NCI-H526 (cell line): ENCODE measurements around the gene RBCK1.
"Not testable (repeated sequence)": the region's sequence is repeated elsewhere in the genome, so short reads cannot be mapped to it uniquely, and the experiment has no call there.

Source experiments
- DNase-seq, 2 experiments: peaks; one replicate each; lab custom pipeline; 2025; lab: John Stamatoyannopoulos, UW

Gene RBCK1

DNA sequence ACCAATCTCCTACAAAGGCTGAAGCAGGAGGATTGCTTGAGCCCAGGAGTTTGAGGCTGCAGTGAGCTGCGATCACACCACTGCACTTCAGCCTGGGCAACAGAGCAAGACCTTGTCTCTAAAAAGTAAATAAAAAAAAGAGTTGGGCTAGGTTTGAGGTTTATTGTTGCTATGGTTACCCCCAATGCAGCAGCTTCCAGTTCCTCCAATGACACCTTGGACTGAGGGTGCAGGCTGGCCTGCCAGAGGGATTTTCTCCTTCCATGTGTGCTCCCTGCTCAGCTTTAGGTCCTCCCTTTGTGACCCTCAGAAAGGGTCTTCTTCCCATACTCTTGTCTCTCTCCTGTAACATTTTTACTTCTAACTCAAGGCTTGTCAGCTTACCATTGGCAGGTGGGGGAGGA, 64.8 kb downstream of the RBCK1 start:
- no peak for DNase-seq

DNA sequence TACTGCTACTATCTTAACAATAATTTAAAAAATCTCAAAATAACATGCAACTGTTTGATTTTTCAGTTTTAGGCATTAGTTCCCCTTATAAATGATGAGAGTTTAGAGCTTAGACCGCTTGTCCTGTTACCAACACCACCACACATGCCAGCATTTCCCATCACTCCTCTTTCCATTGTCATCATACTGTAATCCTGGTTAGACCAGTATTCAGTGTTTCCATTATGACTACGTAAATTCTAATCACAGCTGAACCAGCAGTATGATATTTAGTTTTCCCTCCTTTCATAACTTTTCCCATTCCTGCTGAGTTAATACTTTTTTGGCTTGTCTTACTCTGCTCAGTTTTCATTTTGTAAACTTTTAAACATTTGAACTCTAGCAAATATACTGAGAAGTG, 66.5 kb downstream of the RBCK1 start:
- DNase-seq, result no peak

DNA sequence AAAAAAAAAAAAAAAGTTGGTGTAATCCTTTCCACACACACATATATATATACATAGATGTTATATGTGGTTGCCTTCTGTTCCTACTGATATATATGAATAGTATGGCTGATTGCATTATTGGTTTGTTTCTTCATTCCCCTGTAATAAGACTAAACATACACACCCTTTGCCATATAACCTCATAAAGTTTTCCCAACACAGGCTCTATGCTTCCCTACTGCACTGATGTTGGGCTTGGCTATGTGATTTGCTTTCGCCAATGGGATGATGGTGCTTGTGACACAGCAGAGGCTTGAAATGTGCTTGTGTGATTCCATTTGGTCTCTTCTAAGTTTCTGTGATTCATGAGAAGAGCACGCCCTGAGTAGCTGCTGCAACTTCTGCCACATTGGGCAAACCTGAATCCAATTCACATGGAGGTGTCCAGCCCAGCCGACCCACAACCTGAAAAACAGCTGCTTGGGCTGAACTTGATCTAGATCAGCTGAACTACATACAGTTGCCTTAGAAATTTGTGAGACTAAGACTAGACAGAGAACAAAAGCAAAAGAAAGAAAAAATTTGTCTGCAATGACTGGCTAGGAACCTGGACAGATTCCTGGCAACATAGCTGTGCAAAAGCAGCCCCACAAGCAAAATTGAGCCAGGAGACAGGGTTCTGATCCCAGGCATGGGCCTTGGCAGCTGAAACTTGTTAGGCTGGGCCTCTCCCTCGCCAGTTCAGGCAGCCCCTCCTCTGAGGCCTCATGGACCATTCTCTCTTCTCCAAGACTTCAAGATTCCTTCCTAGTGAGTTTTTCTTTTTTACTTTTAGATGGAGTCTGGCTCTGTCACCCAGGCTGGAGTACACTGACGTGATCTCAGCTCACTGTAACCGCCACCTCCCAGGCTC, 67.6 kb downstream of the RBCK1 start:
- no peak for DNase-seq

DNA sequence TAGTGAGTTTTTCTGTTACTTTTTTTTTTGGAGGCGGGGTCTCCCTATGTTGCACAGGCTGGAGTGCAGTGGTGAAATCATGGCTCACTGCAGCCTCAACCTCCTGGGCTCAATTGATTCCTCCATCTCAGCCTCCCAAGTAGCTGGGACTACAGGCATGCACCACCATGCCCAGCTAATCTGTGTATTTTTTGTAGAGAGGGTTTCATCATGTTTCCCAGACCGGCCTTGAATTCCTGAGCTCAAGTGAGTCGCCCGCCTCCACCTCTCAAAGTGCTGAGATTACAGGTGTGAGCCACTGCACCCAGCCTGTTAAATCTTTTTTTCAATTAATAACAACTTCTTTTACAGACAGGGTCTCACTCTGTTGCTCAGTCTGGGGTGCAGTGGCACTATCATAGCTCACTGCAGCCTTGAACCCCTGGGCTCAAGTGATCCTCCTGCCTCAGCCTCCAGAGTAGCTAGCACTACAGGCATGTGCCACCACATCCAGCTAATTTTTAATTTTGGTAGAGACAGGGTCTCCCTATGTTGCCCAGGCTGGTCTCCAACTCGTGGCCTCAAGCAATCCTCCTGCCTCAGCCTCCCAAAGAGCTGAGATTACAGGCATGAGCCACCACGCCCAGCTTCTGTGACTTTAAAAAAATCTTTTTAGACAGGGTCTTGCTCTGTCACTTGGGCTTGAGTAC, 68.6 kb downstream of the RBCK1 start:
- DNase-seq, result not testable (repeated sequence)

DNA sequence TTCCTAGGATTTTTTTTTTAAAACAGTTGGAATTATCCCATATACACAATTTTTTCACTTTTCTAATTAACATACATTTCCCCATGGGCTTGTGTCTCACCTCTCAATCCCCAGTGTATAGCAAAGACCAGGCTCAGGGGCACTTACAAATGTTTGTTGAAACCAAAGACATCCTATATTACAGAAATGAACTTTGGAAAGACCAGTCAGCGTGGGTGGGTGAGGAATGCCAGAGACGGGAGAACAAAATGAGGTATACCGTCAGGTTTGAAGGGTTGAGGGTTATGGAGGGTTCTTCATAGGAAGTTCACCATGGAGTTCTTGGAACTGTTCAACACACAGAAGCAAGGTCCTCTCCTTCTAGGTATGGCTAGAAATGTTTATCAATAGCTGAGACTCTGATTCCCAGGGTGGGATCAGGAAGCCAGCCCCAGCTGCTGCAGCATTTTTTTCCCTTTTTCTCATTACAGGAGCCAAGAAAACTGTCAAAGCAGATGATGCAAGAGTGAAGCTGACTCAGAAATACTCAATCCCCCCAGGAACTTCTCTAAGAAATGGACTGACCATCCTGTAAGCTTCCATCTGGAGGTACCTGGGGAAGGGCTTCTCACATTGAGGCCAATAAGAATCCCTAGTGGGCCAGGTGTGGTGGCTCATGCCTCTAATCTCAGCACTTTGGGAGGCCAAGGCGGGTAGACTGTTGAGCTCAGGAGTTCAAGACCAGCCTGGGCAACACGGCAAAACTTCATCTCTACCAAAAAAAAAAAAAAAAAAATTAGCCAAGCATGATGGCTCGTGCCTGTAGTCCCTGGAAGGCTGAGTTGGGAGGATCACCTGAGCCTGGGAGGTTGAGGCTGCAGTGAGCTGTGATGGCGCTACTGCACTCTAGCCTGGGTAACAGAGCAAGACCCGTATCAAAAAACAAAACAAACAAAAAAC, 70.2 kb downstream of the RBCK1 start:
- no peak for DNase-seq

DNA sequence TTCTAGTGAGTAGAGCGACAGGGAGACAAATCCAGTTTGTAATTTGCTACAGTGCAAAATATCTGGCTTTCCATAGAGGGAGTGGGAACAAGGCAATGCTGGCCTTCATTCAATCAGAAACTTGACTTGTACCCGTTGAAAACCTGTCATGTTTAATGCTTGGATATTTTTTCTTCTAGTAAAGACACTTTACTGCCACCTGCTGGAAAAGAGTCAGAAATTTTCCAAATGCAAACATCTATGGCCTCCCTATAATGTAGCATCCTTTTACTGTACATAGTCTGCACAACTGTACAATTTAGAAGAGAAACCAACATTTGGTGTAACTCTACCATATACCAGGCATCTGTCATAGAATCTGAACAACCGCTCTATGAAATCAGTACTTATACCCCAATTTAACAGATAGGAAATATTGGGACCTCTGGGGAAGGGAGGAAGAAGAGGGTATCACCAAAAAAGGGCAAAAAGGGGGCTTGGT, 70.9 kb downstream of the RBCK1 start:
- peak; percentile 65 to 85 for DNase-seq

DNA sequence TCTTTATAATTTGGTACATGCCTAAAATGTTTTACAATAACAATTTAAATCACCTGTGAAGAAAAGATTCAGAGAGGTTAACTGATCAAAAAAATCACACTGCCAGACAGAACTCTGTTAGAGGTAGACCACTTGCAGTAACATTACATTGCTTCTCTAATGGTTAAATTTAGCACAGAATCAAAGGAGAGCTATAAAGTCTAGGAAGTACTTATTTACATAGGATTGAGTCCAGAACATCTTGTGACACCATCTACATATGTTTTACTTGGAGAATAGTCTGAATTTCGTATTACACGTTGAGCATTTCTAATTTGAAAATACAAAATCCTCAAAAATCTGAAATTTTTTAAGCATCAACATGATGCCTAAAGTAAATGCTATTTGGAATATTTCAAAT, 71.4 kb downstream of the RBCK1 start:
- DNase-seq, result no peak

DNA sequence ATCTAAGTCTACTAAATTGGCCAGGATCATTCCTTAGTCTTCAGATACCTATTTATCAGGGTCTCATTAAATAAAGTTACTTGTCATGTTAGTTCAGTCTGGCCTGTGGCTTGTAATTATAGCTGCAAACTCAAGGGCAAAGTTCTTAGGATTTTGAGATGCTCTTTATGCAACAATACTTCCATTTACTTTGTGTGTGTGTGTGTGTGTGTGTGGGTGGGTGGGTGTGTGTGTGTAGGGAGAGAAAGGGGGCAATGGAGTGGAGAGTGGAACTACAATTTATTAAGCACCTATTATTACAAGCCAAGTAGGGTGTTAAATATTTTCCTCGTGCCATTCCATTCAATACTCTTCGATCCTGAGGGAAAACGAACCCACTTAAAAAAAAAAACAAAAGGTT, 71.9 kb downstream of the RBCK1 start:
- no peak for DNase-seq

DNA sequence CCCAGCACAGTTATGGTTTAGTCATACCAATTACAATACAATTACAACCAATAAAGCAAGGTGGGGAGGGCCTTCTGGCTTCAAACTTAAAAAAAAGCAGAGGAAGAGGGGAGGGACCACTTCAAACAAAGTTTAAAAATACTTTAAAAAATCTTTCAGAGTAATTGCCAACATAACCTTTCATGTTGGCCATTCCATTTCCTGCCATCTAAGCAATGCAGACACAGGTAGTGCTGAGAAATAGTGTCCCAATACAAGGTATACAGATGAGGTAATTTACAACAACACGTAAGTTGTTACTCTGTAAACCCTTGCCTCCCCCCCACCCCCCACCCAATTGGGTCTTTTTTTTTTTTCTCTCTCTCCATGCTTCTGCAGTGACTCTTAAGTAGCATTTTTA, 73.1 kb downstream of the RBCK1 start:
- DNase-seq, result no peak
